Endothelial cell of umbilical vein (primary cell): ENCODE data around the gene ABR. TPM values are rescaled to one million over a fixed set of nuclear protein-coding genes. Genes with fewer than 3 reads are reported as not detected.
A peak's percentile ranks its signal among the peaks of the same experiment; 100 is the strongest.

Experiments used
- BruUV-seq: library from RNA; stranded (reverse); fragments of 400-500 nt; replicated peaks from 2 replicates; lab custom pipeline; 2021; lab: Mats Ljungman, UMichigan
- CTCF ChIA-PET: fragments of 300-600, 350-600 bp; sonication (Branson Sonifier 250); formaldehyde crosslinking; loops from one replicate; lab custom pipeline; 2021; ENCODE audit warnings: antibody characterized with exemption, inconsistent platforms; lab: Charles Lee
- POLR2A ChIA-PET: fragments of 300-600, 350-600 bp; sonication (Branson Sonifier 250); formaldehyde crosslinking; loops from one replicate; lab custom pipeline; 2021; ENCODE audit warnings: antibody characterized with exemption, inconsistent platforms; lab: Charles Lee
- DNase-seq: peaks from one replicate; pipeline ENCODE4 v3.0.0-alpha.2; 2011; ENCODE audit warnings: low read depth, low spot score
- FAIRE-seq: peaks from 2 replicates; lab custom pipeline; 2011; peaks lifted over from hg19 to GRCh38; lab: Jason Lieb, UNC
- H2AFZ ChIP-seq: 2 replicates; pipeline ENCODE4 v1.6.0; 2012; ENCODE audit warnings: low read depth, low read length, control low read depth, inconsistent platforms
- H3K27ac ChIP-seq: 2 replicates; pipeline ENCODE4 v1.5.1; 2011; ENCODE audit warnings: low read depth, mild to moderate bottlenecking, control low read depth, low read length, moderate library complexity; ENCODE audit not compliant: insufficient read depth
- H3K27me3 ChIP-seq, 2 experiments: 2 replicates each; pipeline versions ENCODE4 v1.6.0 to v1.6.1; 2011; ENCODE audit warnings: low read length in 2 of 2, mixed read lengths in 1 of 2; ENCODE audit not compliant: control insufficient read depth in 2 of 2, insufficient read depth in 2 of 2
- H3K36me3 ChIP-seq, 2 experiments: 2 replicates in 1 of 2; 3 replicates in 1 of 2; pipeline ENCODE4 v1.5.1; 2011; ENCODE audit warnings: low read length in 2 of 2, mild to moderate bottlenecking in 1 of 2, moderate library complexity in 1 of 2; ENCODE audit not compliant: control insufficient read depth in 2 of 2, insufficient read depth in 2 of 2; ENCODE audit errors: extremely low read depth in 1 of 2
- H3K4me1 ChIP-seq: 3 replicates; pipeline ENCODE4 v1.5.1; 2011; ENCODE audit warnings: mild to moderate bottlenecking, low read length; ENCODE audit not compliant: control insufficient read depth, insufficient read depth; ENCODE audit errors: extremely low read depth
- H3K4me2 ChIP-seq: 2 replicates; pipeline ENCODE4 v1.6.1; 2011; ENCODE audit warnings: low read length, control low read depth, mixed read lengths; ENCODE audit not compliant: insufficient read depth
- H3K4me3 ChIP-seq, 3 experiments: fragments of 200-600 bp in 1 of 3; sonication (generic), shearing (Covaris generic) in 1 of 3; replicated peaks in 1 of 3; 2 replicates each; pipeline ENCODE4 v1.5.1; 2011 to 2016; ENCODE audit warnings: control low read depth in 3 of 3, low read length in 3 of 3, mild to moderate bottlenecking in 2 of 3, inconsistent platforms in 1 of 3, low read depth in 1 of 3, moderate library complexity in 1 of 3; ENCODE audit not compliant: insufficient read depth in 1 of 3
- H3K79me2 ChIP-seq: 2 replicates; pipeline ENCODE4 v1.6.0; 2012; ENCODE audit warnings: low read length, inconsistent platforms; ENCODE audit not compliant: control insufficient read depth, insufficient read depth
- H3K9ac ChIP-seq: replicated peaks from 2 replicates; pipeline ENCODE3; 2011; ENCODE audit warnings: low read length, control low read depth; ENCODE audit not compliant: insufficient read depth; ENCODE audit errors: extremely low read depth
- H3K9me1 ChIP-seq: replicated peaks from 3 replicates; pipeline ENCODE4 v1.6.0; 2011; ENCODE audit warnings: mild to moderate bottlenecking, low read length; ENCODE audit not compliant: control insufficient read depth, insufficient read depth; ENCODE audit errors: extremely low read depth
- H3K9me3 ChIP-seq: replicated peaks from 2 replicates; pipeline ENCODE4 v1.5.1; 2012; ENCODE audit warnings: low read length, inconsistent platforms; ENCODE audit not compliant: control insufficient read depth, insufficient read depth
- H4K20me1 ChIP-seq: replicated peaks from 2 replicates; pipeline ENCODE3; 2011; ENCODE audit warnings: mild to moderate bottlenecking, low read length; ENCODE audit not compliant: control insufficient read depth, insufficient read depth; ENCODE audit errors: extremely low read depth
- CTCF ChIP-seq, 2 donors: IDR thresholded peaks; 1 replicate in 1 of 2; 2 replicates in 1 of 2; pipeline ENCODE4 v1.5.1; 2011; ENCODE audit warnings: low read length in 2 of 2, mild to moderate bottlenecking in 2 of 2, moderate library complexity in 2 of 2, control low read depth in 1 of 2, inconsistent platforms in 1 of 2, low read depth in 1 of 2; ENCODE audit not compliant: insufficient read depth in 1 of 2; ENCODE audit errors: extremely low read depth in 1 of 2
- EZH2 ChIP-seq: IDR thresholded peaks from 2 replicates; pipeline ENCODE4 v1.6.1; 2012; ENCODE audit warnings: borderline replicate concordance, low read depth, mild to moderate bottlenecking, moderate library complexity, low read length, inconsistent platforms; ENCODE audit not compliant: severe bottlenecking
- JUN ChIP-seq: IDR thresholded peaks from 2 replicates; pipeline ENCODE4 v1.6.1; 2011; ENCODE audit warnings: borderline replicate concordance, low read depth; ENCODE audit not compliant: insufficient read length, insufficient read depth
- MYC ChIP-seq: IDR thresholded peaks from one replicate; pipeline ENCODE4 v1.6.1; 2011; ENCODE audit warnings: mild to moderate bottlenecking, low read depth, low read length
- POLR2A ChIP-seq: IDR thresholded peaks from 2 replicates; pipeline ENCODE4 v1.6.1; 2012; ENCODE audit warnings: low read depth, mild to moderate bottlenecking, control low read depth, low read length
- POLR2AphosphoS5 ChIP-seq: IDR thresholded peaks from 2 replicates; pipeline ENCODE4 v1.6.1; 2012; ENCODE audit warnings: low read depth, mild to moderate bottlenecking, control low read depth, low read length, moderate library complexity; ENCODE audit not compliant: insufficient read depth
- dilution Hi-C: fragments of 300-500 bp; cut with MboI; formaldehyde crosslinking; loops from one replicate; pipeline ENCODE4 v1.15.0; 2019; ENCODE audit warnings: low sequenced_read_pairs; ENCODE audit not compliant: extremely low pct_ligation_motif_present
- intact Hi-C: fragments of 100-400 bp; cut with micrococcal nuclease; formaldehyde crosslinking; loops from one replicate; pipeline ENCODE4 v1.10.0; 2022
- polyA plus RNA-seq, 4 experiments: library from polyadenylated mRNA; depleted of rRNA in 3 of 4; stranded (reverse) in 3 of 4; unstranded in 1 of 4; fragments of >200 nt; gene quantifications; 2 replicates each; pipeline versions ENCODE4 v1.2.1 to v1.2.3, GENCODE V29; 2011 to 2012; ENCODE audit warnings: missing spikeins in 1 of 4
- total RNA-seq: library from RNA; stranded (reverse); gene quantifications from 2 replicates; pipeline ENCODE4 v1.2.3, GENCODE V29; 2021

Gene ABR
- total and polyA plus RNA-seq, 2 donors (not counting 3 experiments of a cell fraction or from before 2014, with no cell fraction given), result 83.5 to 96.8 TPM

GRCh38 chr17:978103-979093 is 201.4 kb downstream of the ABR start:
- no peaks in the 10 kb centered on the region for H3K27me3 ChIP-seq
- POLR2A ChIA-PET, result no interaction called here
- DNase-seq (peak; percentile 48), FAIRE-seq (no peak)
- TF ChIP-seq JUN (no peak), MYC (no peak), CTCF (IDR thresholded peaks at IDR 0.05; ENCODE audit: extremely low read depth in 1 of 2, insufficient read depth in 1 of 2, low read depth in 1 of 2, low read length in 2 of 2) (no peak), EZH2 (no peak), POLR2A (no peak), POLR2AphosphoS5 (no peak)
- peak overlapping the region; percentile 93 for H2AFZ ChIP-seq
- H3K9me1 ChIP-seq, result no peaks in the 10 kb centered on the region
- peak overlapping the region; percentile 84 to 93 (median 91) for H3K4me3 ChIP-seq
- dilution Hi-C loops (loop anchor here (25.0 kb wide), 1 partner anchor 191 kb away; the partner anchor contains the start of genes GLOD4 and MRM3), intact Hi-C loops (loop anchor here (1.0 to 5.0 kb wide), 4 partner anchors 46 to 98 kb away; no protein-coding TSS in a partner anchor)
- CTCF ChIA-PET, result interaction anchor here (1.0 to 7.8 kb wide), 9 partner anchors 20 to 834 kb away, joined by 3 to 341 read pairs (median 8); partner anchors contain the start of gene GLOD4
- peaks cover 21% of the 10 kb centered on the region for H3K4me1 ChIP-seq
- H3K36me3 ChIP-seq, result no peaks in the 10 kb centered on the region
- no TSS peak for BruUV-seq
- peaks cover 19% of the 10 kb centered on the region for H3K79me2 ChIP-seq
- no peak overlapping the region for H3K27ac ChIP-seq
- H3K4me2 ChIP-seq, result peak overlapping the region; percentile 99
- H3K9ac ChIP-seq, result peak overlapping the region; percentile 66
- no peaks in the 10 kb centered on the region for H4K20me1 ChIP-seq
- H3K9me3 ChIP-seq, result no peaks in the 10 kb centered on the region
